Thyroid gland (tissue), 4 donors: ENCODE measurements around the gene INSIG2. TPM values are rescaled to one million over a fixed set of nuclear protein-coding genes. Genes with fewer than 3 reads are reported as not detected.

Experiments used
- DNase-seq, 2 donors: peaks; one replicate each; pipeline ENCODE4 v3.0.0-alpha.2; 2019
- H3K27ac ChIP-seq, 3 donors: fragments of 200-600 bp; sonication (generic); 1 replicate in 2 of 3; 2 replicates in 1 of 3; pipeline ENCODE4 v1.5.1; 2016 to 2019; ENCODE audit warnings: mild to moderate bottlenecking in 1 of 3, moderate library complexity in 1 of 3
- H3K27me3 ChIP-seq: fragments of 200-600 bp; sonication (generic); one replicate; pipeline ENCODE4 v1.5.1; 2019
- H3K36me3 ChIP-seq, 2 donors: fragments of 200-600 bp; sonication (generic); one replicate each; pipeline ENCODE4 v1.5.1; 2016 to 2019
- H3K4me1 ChIP-seq, 2 donors: fragments of 200-600 bp; sonication (generic); one replicate each; pipeline ENCODE4 v1.5.1; 2017 to 2019
- H3K4me3 ChIP-seq, 3 donors: fragments of 200-600 bp; sonication (generic); replicated peaks in 1 of 3; 1 replicate in 2 of 3; 2 replicates in 1 of 3; pipeline ENCODE4 v1.5.1; 2016; ENCODE audit warnings: mild to moderate bottlenecking in 1 of 3
- H3K9me3 ChIP-seq: fragments of 200-600 bp; sonication (generic); one replicate; pipeline ENCODE4 v1.5.1; 2017
- CTCF ChIP-seq, 6 experiments: fragments of 200-600 bp in 3 of 6; fragments of 450-650 bp in 3 of 6; sonication (generic) in 3 of 6; IDR thresholded peaks; one replicate each; pipeline ENCODE4 v1.5.1; 2016 to 2019; ENCODE audit warnings: antibody characterized with exemption in 6 of 6, mild to moderate bottlenecking in 2 of 6, inconsistent platforms in 1 of 6, moderate library complexity in 1 of 6
- POLR2A ChIP-seq, 2 donors: fragments of 450-650 bp; IDR thresholded peaks; one replicate each; pipeline ENCODE4 v1.6.1; 2017; ENCODE audit warnings: antibody characterized with exemption in 2 of 2, mild to moderate bottlenecking in 2 of 2, moderate library complexity in 1 of 2
- WGBS, 2 donors: methylation state at CpG; one replicate each; pipeline ENCODE4 v1.1.5; 2017; 5-methylcytosine and 5-hydroxymethylcytosine counted together
- intact Hi-C: fragments of 100-400 bp; cut with DNase I; formaldehyde crosslinking; loops from one replicate; pipeline ENCODE4 v1.15.1; 2023
- total RNA-seq, 4 donors: library from RNA; depleted of rRNA; stranded (reverse); fragments of >200 nt; gene quantifications; one replicate each; pipeline ENCODE4 v1.2.3, GENCODE V29; 2016

INSIG2 gene
- total RNA-seq, 4 donors from 2014 or later = 14.3 to 22.8 (median 17.0) TPM

DNA sequence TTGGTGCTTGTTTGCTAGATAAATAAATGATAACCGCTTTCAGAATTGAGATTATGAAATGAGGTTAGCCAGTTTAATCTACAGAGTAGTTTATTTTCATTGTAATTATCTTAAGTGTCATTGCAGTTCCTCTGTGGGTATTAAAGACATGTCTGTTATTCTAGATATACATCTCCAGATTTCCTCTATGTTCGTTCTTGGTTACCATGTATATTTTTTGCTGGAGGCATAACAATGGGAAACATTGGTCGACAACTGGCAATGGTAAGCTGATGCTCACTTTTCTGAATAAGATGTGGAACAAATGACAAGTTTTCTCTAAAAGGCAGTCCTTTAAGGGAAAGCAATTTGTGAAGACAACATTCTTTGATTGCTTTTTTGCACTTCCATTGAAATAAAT, 18.7 kb downstream of the INSIG2 start:
- no peak for DNase-seq
- Histone ChIP-seq H3K27me3 (no peaks in the 10 kb centered on the region), H3K4me1 (no peaks in the 10 kb centered on the region), H3K27ac (no peak overlapping the region), H3K36me3 (no peaks in the 10 kb centered on the region), H3K9me3 (no peaks in the 10 kb centered on the region), H3K4me3 (no peak overlapping the region)
- TF ChIP-seq CTCF (IDR thresholded peaks at IDR 0.05) (no peak), POLR2A (IDR thresholded peaks at IDR 0.05) (no peak)
- 92 to 98% methylated on average over 3 of the region's 3 CpGs for WGBS, 2 donors
- intact Hi-C loops = no loop called here

- no peak for DNase-seq
- WGBS, 2 donors = 96 to 98% methylated on average over 3 of the region's 3 CpGs
- intact Hi-C loops = no loop called here
- no peaks in the 10 kb centered on the region for H3K9me3 ChIP-seq
- H3K4me1 ChIP-seq = peaks cover 13 to 17% of the 10 kb centered on the region in 2 donors
- H3K27me3 ChIP-seq = no peaks in the 10 kb centered on the region
- H3K27ac ChIP-seq = no peak overlapping the region
- H3K4me3 ChIP-seq = no peak overlapping the region
- no peaks in the 10 kb centered on the region for H3K36me3 ChIP-seq
- TF ChIP-seq CTCF (IDR thresholded peaks at IDR 0.05) (no peak), POLR2A (IDR thresholded peaks at IDR 0.05) (no peak)
Measured at GRCh38 chr2:118110310-118110709, 22.0 kb downstream of the INSIG2 start.

- intact Hi-C loops = no loop called here
- no peak overlapping the region for H3K4me3 ChIP-seq
- 95 to 99% methylated on average over 1 of the region's 1 CpG for WGBS, 2 donors
Measured at GRCh38 chr2:118110991-118111390, 22.7 kb downstream of the INSIG2 start.

DNA sequence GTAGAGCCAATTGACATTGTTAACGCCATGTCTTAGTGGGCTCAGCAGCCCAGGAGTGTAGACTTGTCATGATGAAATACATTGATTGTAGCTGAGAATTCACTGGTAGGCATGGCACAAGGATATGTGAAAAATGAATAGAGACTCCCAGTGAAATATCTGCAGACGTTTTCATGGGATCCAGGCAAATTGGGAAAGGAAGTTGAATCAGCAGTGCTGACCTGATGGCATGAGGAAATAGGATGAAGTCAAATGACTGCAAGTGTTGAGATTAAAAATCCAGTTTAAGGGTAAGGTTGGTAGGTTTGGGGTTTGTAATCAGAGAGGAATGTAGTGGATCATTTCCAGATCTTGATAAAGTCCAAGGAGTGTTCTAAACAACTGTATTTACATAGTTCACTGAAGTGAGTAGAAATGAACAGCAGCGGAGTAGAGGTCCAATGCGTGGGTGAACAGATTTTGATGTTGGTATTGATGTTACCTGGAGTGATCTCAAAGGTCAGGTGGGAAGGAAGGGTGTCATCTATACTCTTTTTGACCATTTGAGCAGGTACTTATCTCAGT, 24.6 kb downstream of the INSIG2 start:
- H3K36me3 ChIP-seq = no peaks in the 10 kb centered on the region
- intact Hi-C loops = no loop called here
- TF ChIP-seq CTCF (IDR thresholded peaks at IDR 0.05) = no peak
- no peak for TF ChIP-seq POLR2A (IDR thresholded peaks at IDR 0.05)
- H3K27me3 ChIP-seq = no peaks in the 10 kb centered on the region
- H3K4me3 ChIP-seq = no peak overlapping the region
- H3K4me1 ChIP-seq = peaks cover 13 to 20% of the 10 kb centered on the region in 2 donors
- H3K27ac ChIP-seq = peak overlapping the region in 2 of 3 donors; percentile 18 to 25
- 57 to 63% methylated on average over 4 of the region's 4 CpGs for WGBS, 2 donors
- no peak for DNase-seq
- H3K9me3 ChIP-seq = no peaks in the 10 kb centered on the region

More at GRCh38 chr2:118110991-118111390, 22.7 kb downstream of the INSIG2 start:
- DNase-seq = no peak
- Histone ChIP-seq H3K36me3 (no peaks in the 10 kb centered on the region), H3K27ac (no peak overlapping the region), H3K4me1 (peaks cover 13 to 17% of the 10 kb centered on the region in 2 donors), H3K27me3 (no peaks in the 10 kb centered on the region), H3K9me3 (no peaks in the 10 kb centered on the region)
- TF ChIP-seq CTCF (IDR thresholded peaks at IDR 0.05) = no peak
- no peak for TF ChIP-seq POLR2A (IDR thresholded peaks at IDR 0.05)

GRCh38 chr2:118114863-118115262, 26.6 kb downstream of the INSIG2 start:
- H3K9me3 ChIP-seq = no peaks in the 10 kb centered on the region
- no peaks in the 10 kb centered on the region for H3K36me3 ChIP-seq
- 82 to 94% methylated on average over 2 of the region's 2 CpGs for WGBS, 2 donors
- H3K27me3 ChIP-seq = no peaks in the 10 kb centered on the region
- TF ChIP-seq CTCF (IDR thresholded peaks at IDR 0.05) (no peak), POLR2A (IDR thresholded peaks at IDR 0.05) (no peak)
- no peak overlapping the region for H3K4me3 ChIP-seq
- no peak for DNase-seq
- intact Hi-C loops = no loop called here
- H3K27ac ChIP-seq = no peak overlapping the region
- H3K4me1 ChIP-seq = peaks cover 19 to 35% of the 10 kb centered on the region in 2 donors
